Hepatocyte (in vitro differentiated cells): Measurements from ENCODE around the gene MRGPRX4. TPM values are rescaled to one million over a fixed set of nuclear protein-coding genes. Genes with fewer than 3 reads are reported as not detected.
"Not testable (repeated sequence)": the region's sequence is repeated elsewhere in the genome, so short reads cannot be mapped to it uniquely, and the experiment has no call there.

Experiments
- DNase-seq: peaks from one replicate; pipeline ENCODE4 v3.0.0-alpha.2; 2016; ENCODE audit warnings: low spot score
- H2AFZ ChIP-seq: fragments of 200-600 bp; sonication (generic); 2 replicates; pipeline ENCODE4 v1.6.0; 2016; ENCODE audit warnings: antibody characterized with exemption, mild to moderate bottlenecking
- H3K27ac ChIP-seq: fragments of 200-600 bp; sonication (generic); 2 replicates; pipeline ENCODE4 v1.5.1; 2016; ENCODE audit warnings: mild to moderate bottlenecking
- H3K27me3 ChIP-seq: fragments of 200-600 bp; sonication (generic); 2 replicates; pipeline ENCODE4 v1.6.1; 2016
- H3K36me3 ChIP-seq: fragments of 200-600 bp; sonication (generic); replicated peaks from 2 replicates; pipeline ENCODE4 v1.5.1; 2016; ENCODE audit warnings: low read depth; ENCODE audit not compliant: insufficient read depth
- H3K4me1 ChIP-seq: fragments of 200-600 bp; sonication (generic); 2 replicates; pipeline ENCODE4 v1.5.1; 2016; ENCODE audit warnings: mild to moderate bottlenecking, moderate library complexity; ENCODE audit not compliant: insufficient read depth
- H3K4me2 ChIP-seq: fragments of 200-600 bp; sonication (generic); 2 replicates; pipeline ENCODE4 v1.6.0; 2016
- H3K4me3 ChIP-seq: fragments of 200-600 bp; sonication (generic); 2 replicates; pipeline ENCODE4 v1.5.1; 2016; ENCODE audit warnings: mild to moderate bottlenecking
- H3K79me2 ChIP-seq: fragments of 200-600 bp; sonication (generic); 2 replicates; pipeline ENCODE4 v1.6.0; 2017; ENCODE audit warnings: mild to moderate bottlenecking
- H3K9me2 ChIP-seq: fragments of 200-600 bp; sonication (generic); replicated peaks from 2 replicates; pipeline ENCODE4 v1.6.0; 2017; ENCODE audit warnings: mild to moderate bottlenecking; ENCODE audit not compliant: insufficient read depth
- H3K9me3 ChIP-seq: fragments of 200-600 bp; sonication (generic); 2 replicates; pipeline ENCODE4 v1.5.1; 2016; ENCODE audit warnings: low read depth, mild to moderate bottlenecking
- H4K20me1 ChIP-seq: fragments of 200-600 bp; sonication (generic); 2 replicates; pipeline ENCODE4 v1.6.0; 2016; ENCODE audit warnings: mild to moderate bottlenecking; ENCODE audit not compliant: insufficient read depth, poor library complexity, severe bottlenecking
- CTCF ChIP-seq: fragments of 200-600 bp; sonication (generic); IDR thresholded peaks from 2 replicates; pipeline ENCODE4 v1.5.1; 2016; ENCODE audit warnings: antibody characterized with exemption, mild to moderate bottlenecking; ENCODE audit not compliant: poor library complexity
- EZH2 ChIP-seq: fragments of 200-600 bp; sonication (generic); IDR thresholded peaks from 2 replicates; pipeline ENCODE4 v1.6.1; 2016; ENCODE audit warnings: antibody characterized with exemption, mild to moderate bottlenecking, borderline replicate concordance
- EZH2phosphoT487 ChIP-seq: fragments of 200-600 bp; sonication (generic); IDR thresholded peaks from one replicate; pipeline ENCODE4 v1.6.1; 2018; ENCODE audit warnings: antibody characterized with exemption, mild to moderate bottlenecking, low read depth, moderate library complexity; ENCODE audit not compliant: unreplicated experiment, severe bottlenecking
- WGBS: methylation state at CpG from one replicate; pipeline ENCODE4 v1.1.6; 2016; ENCODE audit warnings: low lambda C conversion rate; ENCODE audit errors: missing lambda C conversion rate; 5-methylcytosine and 5-hydroxymethylcytosine counted together
- polyA plus RNA-seq: library from polyadenylated mRNA; unstranded; fragments of >200 nt; fragmentation: Nextera tagmentation; extraction: Ambion mirVana; gene quantifications from 2 replicates; pipeline ENCODE4 v1.2.1, GENCODE V29; 2016
- total RNA-seq: library from RNA; depleted of rRNA; stranded (reverse); fragments of >200 nt; gene quantifications from 2 replicates; pipeline ENCODE4 v1.2.3, GENCODE V29; 2014

The MRGPRX4 gene
- total and polyA plus RNA-seq, 2 experiments from 2014 or later, result not detected

DNA sequence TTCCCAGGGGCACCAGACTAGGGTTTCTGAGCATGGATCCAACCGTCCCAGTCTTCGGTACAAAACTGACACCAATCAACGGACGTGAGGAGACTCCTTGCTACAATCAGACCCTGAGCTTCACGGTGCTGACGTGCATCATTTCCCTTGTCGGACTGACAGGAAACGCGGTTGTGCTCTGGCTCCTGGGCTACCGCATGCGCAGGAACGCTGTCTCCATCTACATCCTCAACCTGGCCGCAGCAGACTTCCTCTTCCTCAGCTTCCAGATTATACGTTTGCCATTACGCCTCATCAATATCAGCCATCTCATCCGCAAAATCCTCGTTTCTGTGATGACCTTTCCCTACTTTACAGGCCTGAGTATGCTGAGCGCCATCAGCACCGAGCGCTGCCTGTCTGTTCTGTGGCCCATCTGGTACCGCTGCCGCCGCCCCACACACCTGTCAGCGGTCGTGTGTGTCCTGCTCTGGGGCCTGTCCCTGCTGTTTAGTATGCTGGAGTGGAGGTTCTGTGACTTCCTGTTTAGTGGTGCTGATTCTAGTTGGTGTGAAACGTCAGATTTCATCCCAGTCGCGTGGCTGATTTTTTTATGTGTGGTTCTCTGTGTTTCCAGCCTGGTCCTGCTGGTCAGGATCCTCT, 709 bp downstream of the MRGPRX4 start:
- WGBS, result 91% methylated on average over 28 of the region's 28 CpGs

DNA sequence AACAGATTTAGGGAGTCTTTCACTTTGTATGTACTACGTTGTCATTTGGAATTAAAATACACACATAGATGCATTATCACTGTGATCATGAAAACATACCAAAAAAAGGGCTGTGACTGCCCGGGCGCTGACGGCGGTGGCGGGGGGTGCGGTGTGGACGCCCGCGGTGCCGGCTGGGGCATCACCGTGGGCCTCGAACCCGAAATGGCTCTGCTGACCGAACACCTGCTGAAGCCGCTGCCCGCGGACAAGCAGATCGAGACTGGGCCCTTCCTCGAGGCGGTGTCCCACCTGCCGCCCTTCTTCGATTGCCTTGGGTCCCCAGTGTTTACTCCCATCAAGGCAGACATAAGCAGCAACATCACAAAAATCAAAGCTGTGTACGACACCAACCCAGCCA, 16.2 kb downstream of the MRGPRX4 start:
- Histone ChIP-seq H2AFZ (no peak overlapping the region), H3K9me3 (no peaks in the 10 kb centered on the region), H3K27me3 (peaks cover 28% of the 10 kb centered on the region), H3K79me2 (no peaks in the 10 kb centered on the region), H4K20me1 (no peaks in the 10 kb centered on the region), H3K36me3 (no peaks in the 10 kb centered on the region), H3K9me2 (no peaks in the 10 kb centered on the region), H3K27ac (no peak overlapping the region), H3K4me2 (no peak overlapping the region), H3K4me3 (no peak overlapping the region), H3K4me1 (no peaks in the 10 kb centered on the region)
- no peak for DNase-seq
- WGBS, result 97% methylated on average over 24 of the region's 24 CpGs
- TF ChIP-seq EZH2phosphoT487, result no peak
- TF ChIP-seq EZH2, result no peak
- no peak for TF ChIP-seq CTCF

More for the DNA sequence above, 709 bp downstream of the MRGPRX4 start:
- no peaks in the 10 kb centered on the region for H3K36me3 ChIP-seq
- H3K4me1 ChIP-seq, result no peaks in the 10 kb centered on the region
- H4K20me1 ChIP-seq, result no peaks in the 10 kb centered on the region
- no peak overlapping the region for H3K4me2 ChIP-seq
- no peak overlapping the region for H3K27ac ChIP-seq
- peaks cover 50% of the 10 kb centered on the region for H3K27me3 ChIP-seq
- no peaks in the 10 kb centered on the region for H3K9me2 ChIP-seq
- no peaks in the 10 kb centered on the region for H3K79me2 ChIP-seq
- DNase-seq, result no peak
- no peak overlapping the region for H2AFZ ChIP-seq
- H3K9me3 ChIP-seq, result no peaks in the 10 kb centered on the region
- TF ChIP-seq EZH2phosphoT487 (no peak), EZH2 (no peak), CTCF (no peak)
- no peak overlapping the region for H3K4me3 ChIP-seq

DNA sequence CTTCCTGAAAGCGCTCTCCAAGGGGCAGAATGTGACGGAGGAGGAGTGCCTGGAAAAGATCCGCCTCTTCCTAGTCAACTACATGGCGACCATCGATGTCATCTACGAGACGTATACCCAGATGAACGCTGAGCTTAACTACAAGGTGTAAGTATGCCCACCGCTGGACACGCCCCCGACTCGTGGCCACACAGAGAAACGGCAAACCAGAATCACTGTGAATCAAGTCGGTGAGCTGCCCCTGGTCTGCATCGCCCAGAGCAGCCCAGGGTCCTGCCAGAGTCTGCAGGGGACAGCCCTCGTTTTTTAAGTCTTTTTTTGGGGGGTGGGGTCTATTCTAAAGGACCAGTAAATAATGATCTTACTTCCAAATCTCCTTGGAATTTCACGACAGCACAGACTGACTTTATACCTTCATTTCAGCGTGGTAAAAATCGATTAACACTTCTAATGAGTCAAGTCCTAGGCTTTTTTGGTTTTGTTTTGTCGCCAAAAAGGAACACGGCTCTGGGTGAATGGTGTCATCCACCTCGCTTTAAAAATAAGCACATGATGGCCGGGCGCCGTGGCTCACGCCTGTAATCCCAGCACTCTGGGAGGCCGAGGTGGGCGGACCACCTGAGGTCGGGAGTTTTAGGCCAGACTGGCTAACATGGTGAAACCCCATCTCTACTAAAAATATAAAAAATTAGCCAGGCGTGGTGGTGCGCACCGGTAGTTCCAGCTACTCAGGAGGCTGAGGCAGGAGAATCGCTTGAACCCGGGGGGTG, 17.0 kb downstream of the MRGPRX4 start:
- not testable (repeated sequence) for H3K4me1 ChIP-seq, H3K79me2 ChIP-seq, H4K20me1 ChIP-seq, H3K4me3 ChIP-seq, H3K27ac ChIP-seq, H3K9me3 ChIP-seq, H3K4me2 ChIP-seq, H3K36me3 ChIP-seq, H2AFZ ChIP-seq, H3K9me2 ChIP-seq, DNase-seq
- 96% methylated on average over 34 of the region's 34 CpGs for WGBS
- peaks cover 29% of the 10 kb centered on the region for H3K27me3 ChIP-seq

- TF ChIP-seq EZH2phosphoT487 (no peak), CTCF (no peak), EZH2 (no peak)
- 93% methylated on average over 3 of the region's 3 CpGs for WGBS
These were observed 18.7 kb downstream of the MRGPRX4 start for GRCh38 chr11:18191376-18191775.

More at GRCh38 chr11:18191376-18191775, 18.7 kb downstream of the MRGPRX4 start:
- Histone ChIP-seq H3K4me2 (no peak overlapping the region), H3K9me2 (no peaks in the 10 kb centered on the region), H3K4me3 (no peak overlapping the region), H2AFZ (no peak overlapping the region), H4K20me1 (no peaks in the 10 kb centered on the region), H3K27me3 (peaks cover 24% of the 10 kb centered on the region), H3K79me2 (no peaks in the 10 kb centered on the region), H3K4me1 (no peaks in the 10 kb centered on the region), H3K9me3 (no peaks in the 10 kb centered on the region), H3K36me3 (no peaks in the 10 kb centered on the region), H3K27ac (no peak overlapping the region)
- no peak for DNase-seq
